Esophagus squamous epithelium (tissue), 5 donors: ENCODE data around the gene NAA60. TPM values are rescaled to one million over a fixed set of nuclear protein-coding genes. Genes with fewer than 3 reads are reported as not detected.

Experiments used
- DNase-seq: peaks from one replicate; lab custom pipeline; 2025; lab: John Stamatoyannopoulos, UW
- H3K27ac ChIP-seq, 4 donors: fragments of 200-600 bp; sonication (generic); one replicate each; pipeline ENCODE4 v1.5.1; 2016 to 2019; ENCODE audit warnings: mild to moderate bottlenecking in 1 of 4
- H3K27me3 ChIP-seq, 4 donors: fragments of 200-600 bp; sonication (generic); 1 replicate in 3 of 4; 2 replicates in 1 of 4; pipeline versions ENCODE4 v1.5.1 to v1.6.0; 2017 to 2021; ENCODE audit warnings: antibody characterized with exemption in 1 of 4
- H3K36me3 ChIP-seq, 3 donors: fragments of 200-600 bp; sonication (generic); one replicate each; pipeline ENCODE4 v1.5.1; 2016 to 2019
- H3K4me1 ChIP-seq, 3 donors: fragments of 200-600 bp; sonication (generic); one replicate each; pipeline ENCODE4 v1.5.1; 2017 to 2019
- H3K4me3 ChIP-seq, 4 donors: fragments of 200-600 bp; sonication (generic); 1 replicate in 3 of 4; 2 replicates in 1 of 4; pipeline ENCODE4 v1.5.1; 2016 to 2019; ENCODE audit warnings: mild to moderate bottlenecking in 2 of 4, moderate library complexity in 1 of 4
- H3K9me3 ChIP-seq, 3 donors: fragments of 200-600 bp; sonication (generic); one replicate each; pipeline ENCODE4 v1.5.1; 2016 to 2019
- CTCF ChIP-seq, 6 experiments: fragments of 450-650 bp in 4 of 6; fragments of 200-600 bp in 2 of 6; sonication (generic) in 2 of 6; IDR thresholded peaks; one replicate each; pipeline ENCODE4 v1.5.1; 2016 to 2019; ENCODE audit warnings: antibody characterized with exemption in 6 of 6, mild to moderate bottlenecking in 4 of 6, moderate library complexity in 4 of 6
- POLR2A ChIP-seq, 4 donors: fragments of 450-650 bp; IDR thresholded peaks; one replicate each; pipeline ENCODE4 v1.6.1; 2017; ENCODE audit warnings: antibody characterized with exemption in 4 of 4, mild to moderate bottlenecking in 4 of 4, moderate library complexity in 3 of 4
- WGBS, 2 donors: methylation state at CpG; one replicate each; pipeline ENCODE4 v1.1.5; 2018; 5-methylcytosine and 5-hydroxymethylcytosine counted together
- intact Hi-C: fragments of 100-400 bp; cut with DNase I; formaldehyde crosslinking; loops from one replicate; pipeline ENCODE4 v1.15.0; 2022
- total RNA-seq, 4 donors: library from RNA; depleted of rRNA; stranded (reverse); fragments of >200 nt; gene quantifications; one replicate each; pipeline ENCODE4 v1.1.0, GENCODE V29; 2016
- donor health status: DM: yes; HTN: yes; CAD: no.

NAA60 gene
- total RNA-seq, 4 donors from 2014 or later = 21.0 to 31.6 (median 23.7) TPM

DNA sequence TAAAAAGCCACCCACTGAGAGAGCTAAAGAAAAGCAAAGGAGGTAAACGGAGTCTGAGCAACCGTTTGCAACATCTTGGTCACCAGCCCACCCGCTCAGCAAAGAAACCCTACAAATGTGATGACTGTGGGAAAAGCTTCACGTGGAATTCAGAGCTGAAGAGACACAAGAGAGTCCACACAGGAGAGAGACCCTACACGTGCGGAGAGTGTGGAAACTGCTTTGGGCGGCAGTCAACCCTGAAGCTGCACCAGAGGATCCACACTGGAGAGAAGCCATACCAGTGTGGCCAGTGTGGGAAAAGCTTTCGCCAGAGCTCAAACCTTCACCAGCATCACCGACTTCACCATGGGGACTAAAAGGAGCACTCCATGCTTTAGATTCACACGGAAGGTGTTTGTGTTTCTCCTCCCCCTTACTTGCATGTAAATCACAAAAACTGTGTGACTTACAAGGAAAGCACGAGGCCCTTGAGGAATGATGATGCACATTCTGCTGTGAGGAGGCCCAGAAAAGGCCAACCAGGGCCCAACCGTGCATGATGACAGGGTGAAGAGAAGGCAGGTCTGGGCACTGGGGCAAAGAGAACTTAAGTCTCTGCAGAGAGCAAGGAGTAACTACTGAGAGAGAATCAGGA, 34.8 kb upstream of the NAA60 start:
- intact Hi-C loops = no loop called here
- peaks cover 12 to 99% (median 88%) of the 10 kb centered on the region in 3 donors for H3K9me3 ChIP-seq
- no peak for DNase-seq
- WGBS, 2 donors = 94 to 95% methylated on average over 11 to 12 of the region's 12 CpGs
- peak overlapping the region in 1 of 4 donors; percentile 16 for H3K4me3 ChIP-seq
- peaks cover 32 to 79% (median 32%) of the 10 kb centered on the region in 3 donors for H3K36me3 ChIP-seq
- no peak for TF ChIP-seq POLR2A (IDR thresholded peaks at IDR 0.05)
- no peak for TF ChIP-seq CTCF (IDR thresholded peaks at IDR 0.05)
- no peaks in the 10 kb centered on the region for H3K27me3 ChIP-seq
- no peak overlapping the region for H3K27ac ChIP-seq
- H3K4me1 ChIP-seq = peaks cover 0 to 3% (median 0%) of the 10 kb centered on the region in 3 donors

GRCh38 chr16:3413730-3414379, 29.6 kb upstream of the NAA60 start:
- DNase-seq = no peak
- Histone ChIP-seq H3K4me1 (no peaks in the 10 kb centered on the region), H3K9me3 (peaks cover 0 to 80% (median 59%) of the 10 kb centered on the region in 3 donors), H3K4me3 (no peak overlapping the region), H3K36me3 (peaks cover under 1 to 27% (median 3%) of the 10 kb centered on the region in 3 donors), H3K27ac (no peak overlapping the region), H3K27me3 (no peaks in the 10 kb centered on the region)
- intact Hi-C loops = no loop called here
- TF ChIP-seq CTCF (IDR thresholded peaks at IDR 0.05) (no peak), POLR2A (IDR thresholded peaks at IDR 0.05) (no peak)
- WGBS, 2 donors = 35 to 78% methylated on average over 5 to 12 of the region's 29 CpGs

DNA sequence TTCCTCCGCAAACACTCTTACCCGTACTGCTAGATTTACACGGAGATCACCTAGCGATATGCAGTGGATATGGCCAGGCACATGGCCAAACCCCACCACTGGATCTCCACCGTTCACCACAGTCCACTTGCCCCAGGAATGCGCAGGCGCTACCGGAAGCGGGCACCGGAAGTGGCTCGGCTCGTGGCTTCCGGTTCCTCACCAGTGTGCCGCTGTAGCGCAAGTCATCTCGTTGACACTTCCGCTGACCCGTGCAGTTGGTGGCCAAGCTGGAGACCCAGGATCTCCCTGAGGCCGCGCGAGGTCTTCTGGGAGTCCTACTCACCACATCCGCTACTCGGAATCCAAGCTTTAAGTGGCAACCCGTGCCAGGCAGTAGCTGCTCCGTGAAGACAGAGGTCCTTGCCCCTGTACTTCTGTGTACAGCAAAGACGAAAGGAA, 11.7 kb upstream of the NAA60 start:
- Histone ChIP-seq H3K4me1 (no peaks in the 10 kb centered on the region), H3K9me3 (peaks cover 0 to 11% (median 0%) of the 10 kb centered on the region in 3 donors), H3K27me3 (peaks cover 0 to 6% (median 0%) of the 10 kb centered on the region in 4 donors), H3K4me3 (peak overlapping the region in 2 of 4 donors; percentile 20 to 48), H3K27ac (no peak overlapping the region), H3K36me3 (peaks cover 0 to 29% (median 6%) of the 10 kb centered on the region in 3 donors)
- TF ChIP-seq CTCF (IDR thresholded peaks at IDR 0.05) (no peak), POLR2A (IDR thresholded peaks at IDR 0.05) (no peak)
- WGBS, 2 donors = 63 to 69% methylated on average over 10 to 16 of the region's 26 CpGs
- intact Hi-C loops = no loop called here
- no peak for DNase-seq

GRCh38 chr16:3434373-3434772, 9.1 kb upstream of the NAA60 start:
- intact Hi-C loops = no loop called here
- no peak for TF ChIP-seq POLR2A (IDR thresholded peaks at IDR 0.05)
- no peak for TF ChIP-seq CTCF (IDR thresholded peaks at IDR 0.05)
- H3K27me3 ChIP-seq = peaks cover 0 to 6% (median 0%) of the 10 kb centered on the region in 4 donors
- no peak for DNase-seq
- H3K27ac ChIP-seq = no peak overlapping the region
- no peaks in the 10 kb centered on the region for H3K4me1 ChIP-seq
- H3K9me3 ChIP-seq = peaks cover 0 to 22% (median 3%) of the 10 kb centered on the region in 3 donors
- H3K4me3 ChIP-seq = no peak overlapping the region
- H3K36me3 ChIP-seq = peaks cover 0 to 53% (median 6%) of the 10 kb centered on the region in 3 donors

- WGBS, 2 donors = 79 to 95% methylated on average over 4 of the region's 4 CpGs
- intact Hi-C loops = no loop called here
Observed at GRCh38 chr16:3439637-3440036, 3.8 kb upstream of the NAA60 start.

More at GRCh38 chr16:3439637-3440036, 3.8 kb upstream of the NAA60 start:
- no peak overlapping the region for H3K4me3 ChIP-seq
- H3K27ac ChIP-seq = no peak overlapping the region
- DNase-seq = no peak
- peaks cover 0 to 17% (median 3%) of the 10 kb centered on the region in 3 donors for H3K4me1 ChIP-seq
- TF ChIP-seq CTCF (IDR thresholded peaks at IDR 0.05) = no peak
- peaks cover 0 to 6% (median 0%) of the 10 kb centered on the region in 4 donors for H3K27me3 ChIP-seq
- peaks cover 0 to 53% (median 0%) of the 10 kb centered on the region in 3 donors for H3K36me3 ChIP-seq
- peaks cover 0 to 28% (median 6%) of the 10 kb centered on the region in 3 donors for H3K9me3 ChIP-seq
